HG03097 (cell line): Measurements from ENCODE around the gene MAST4.

ENCODE experiments used
- ATAC-seq: cut with Tn5 transposase; IDR thresholded peaks from one replicate; pipeline ENCODE4 v1.9.1; 2021; ENCODE audit not compliant: unreplicated experiment, low FRiP score

The MAST4 gene

DNA sequence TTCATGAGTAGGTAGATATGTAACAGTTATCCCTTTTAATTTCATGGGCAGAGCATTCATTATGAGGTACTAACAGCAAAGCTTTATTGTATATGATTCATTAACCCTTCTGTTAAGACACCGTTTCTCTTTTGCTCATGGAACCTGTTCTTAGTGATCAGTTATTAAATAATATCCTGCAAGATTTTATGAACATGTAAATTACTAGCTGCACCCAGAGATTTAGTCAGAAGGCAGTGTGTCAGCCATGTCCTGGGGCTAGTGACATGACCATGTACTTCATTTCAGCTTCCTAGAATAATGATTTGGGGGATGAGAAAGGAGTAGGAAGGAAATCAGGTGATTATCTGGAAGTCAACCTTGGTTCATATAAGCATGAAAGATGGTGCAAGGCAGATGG lies 7.0 kb downstream of the MAST4 start:
- ATAC-seq, result no peak

DNA sequence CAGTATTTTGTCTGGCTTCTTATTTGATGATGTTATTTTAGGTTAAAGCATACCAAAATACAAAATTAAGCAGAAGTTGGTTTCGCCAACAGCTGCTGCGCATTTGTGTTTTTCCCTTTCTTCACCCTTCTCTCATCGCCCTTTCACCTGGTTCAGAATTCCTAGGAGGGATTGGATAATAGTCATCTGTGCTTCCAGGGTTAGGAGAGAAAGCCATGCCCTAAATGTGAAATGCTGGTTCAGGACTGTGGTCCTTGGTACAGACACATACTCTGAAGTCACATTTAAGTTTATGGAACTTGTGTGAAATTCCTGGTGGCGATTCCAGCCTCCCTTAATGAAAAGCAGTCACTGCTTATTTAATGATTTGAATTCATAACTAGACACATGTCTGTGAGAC lies 7.7 kb downstream of the MAST4 start:
- ATAC-seq, result no peak

DNA sequence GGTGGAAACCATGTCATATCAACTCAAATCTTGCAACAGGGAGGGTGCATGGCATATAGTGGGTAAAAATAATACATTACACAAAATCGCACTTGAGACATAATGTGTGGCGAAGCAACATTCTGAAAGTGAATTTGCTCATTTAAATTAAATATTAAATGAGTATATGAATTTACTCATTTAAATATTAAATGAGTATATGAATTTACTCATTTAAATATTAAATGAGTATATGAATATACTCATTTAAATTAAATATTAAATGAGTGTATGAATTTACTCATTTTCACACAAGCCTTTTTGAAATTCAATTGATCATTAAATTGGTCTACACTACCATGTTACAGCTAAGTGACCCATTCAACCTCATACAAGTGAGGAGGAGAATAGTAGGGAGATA lies 10.5 kb downstream of the MAST4 start:
- ATAC-seq, result no peak

DNA sequence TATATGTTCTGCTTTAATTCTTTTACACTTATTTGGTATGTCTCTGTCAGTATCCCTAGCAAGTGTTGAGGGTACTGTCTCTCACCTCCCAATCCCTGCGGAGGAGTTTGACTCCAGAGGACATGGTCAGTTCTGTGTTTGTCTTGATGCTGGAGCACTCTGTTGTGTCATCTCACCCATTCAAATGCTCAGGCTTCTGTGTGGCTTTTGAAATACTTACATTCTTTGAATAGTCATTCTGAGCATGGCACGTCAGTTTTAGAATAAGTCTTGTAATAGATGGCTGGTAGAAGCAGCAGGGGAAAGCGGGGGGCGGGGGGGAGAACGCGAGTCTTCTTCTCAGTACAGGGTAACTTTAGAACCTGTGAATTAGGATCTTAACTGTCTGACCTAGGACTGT lies 12.3 kb downstream of the MAST4 start:
- no peak for ATAC-seq

DNA sequence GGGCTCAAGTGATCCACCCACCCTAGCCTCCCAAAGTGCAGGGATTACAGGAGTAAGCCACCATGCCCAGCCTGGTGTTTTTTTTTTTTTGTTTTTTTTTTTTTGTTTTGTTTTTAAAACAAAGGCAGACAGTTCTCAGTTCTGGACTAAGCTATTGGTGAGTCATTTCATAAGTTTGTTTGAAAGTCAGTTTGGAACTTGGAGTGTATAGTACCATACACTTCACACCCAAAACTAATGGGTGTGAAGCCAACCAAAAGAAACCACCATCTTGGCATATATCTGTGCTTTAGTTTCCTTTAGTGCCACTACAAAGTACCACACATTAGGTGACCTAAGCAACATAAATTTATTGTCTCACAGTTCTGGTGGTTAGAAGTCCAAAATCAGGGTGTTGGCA lies 13.4 kb downstream of the MAST4 start:
- no peak for ATAC-seq

DNA sequence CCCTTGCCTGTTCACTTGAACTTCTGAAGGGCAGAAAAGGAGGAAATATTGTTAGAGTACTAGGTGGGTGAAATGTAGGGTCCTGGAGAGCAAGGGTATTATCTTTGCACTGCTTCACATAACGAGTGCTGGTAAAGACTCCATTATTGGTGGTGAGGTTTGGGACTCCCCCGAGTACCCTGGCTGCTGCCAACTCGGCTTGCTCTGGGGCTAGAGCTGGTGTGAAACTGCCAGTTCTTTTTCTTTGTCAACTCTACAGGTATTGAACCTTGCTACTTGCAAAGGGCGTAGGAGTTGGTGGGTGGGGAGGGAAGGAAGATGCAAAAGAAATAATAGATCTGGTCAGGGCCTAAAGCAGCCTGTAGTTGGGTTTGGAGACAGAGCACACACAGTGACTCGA lies 16.0 kb downstream of the MAST4 start:
- ATAC-seq, result no peak

DNA sequence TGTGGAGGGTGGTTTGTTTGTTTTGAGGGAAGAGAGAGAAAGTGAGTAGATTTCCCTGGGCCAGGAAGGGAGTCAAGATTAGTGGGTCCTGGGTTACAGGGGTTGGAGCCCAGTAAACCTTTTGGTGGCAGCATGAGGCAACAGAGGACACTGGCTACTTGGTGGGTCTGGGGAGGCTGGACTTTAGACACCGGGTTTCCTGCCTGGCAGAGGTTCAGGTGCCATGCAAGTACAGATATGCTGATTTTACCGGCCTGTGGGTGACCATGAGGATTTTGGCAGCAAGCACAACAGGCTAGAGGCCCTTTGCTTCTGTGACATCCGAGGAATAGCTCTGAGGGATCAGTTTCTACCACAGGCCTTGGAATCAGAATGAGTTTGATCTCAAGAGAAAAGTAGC lies 18.9 kb downstream of the MAST4 start:
- no peak for ATAC-seq

DNA sequence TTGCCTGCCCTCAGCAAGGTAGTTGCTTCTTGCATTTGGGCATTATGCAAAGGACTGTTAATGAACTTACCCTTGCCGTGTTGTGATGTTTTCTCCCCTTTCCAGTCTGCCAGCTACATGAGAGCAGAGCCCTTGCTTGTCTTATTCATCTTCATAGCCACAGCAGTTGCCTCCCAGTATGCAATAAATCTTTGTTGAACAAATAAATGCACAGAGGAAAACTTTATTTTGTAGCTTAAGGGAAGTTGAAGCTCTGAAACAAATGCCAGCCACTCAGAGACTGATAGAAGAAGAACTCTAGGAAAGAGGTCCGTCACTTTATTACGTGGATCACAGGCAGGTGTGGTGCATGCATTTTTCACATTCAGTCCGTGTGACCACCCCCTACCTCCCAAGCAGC lies 19.7 kb downstream of the MAST4 start:
- no peak for ATAC-seq

DNA sequence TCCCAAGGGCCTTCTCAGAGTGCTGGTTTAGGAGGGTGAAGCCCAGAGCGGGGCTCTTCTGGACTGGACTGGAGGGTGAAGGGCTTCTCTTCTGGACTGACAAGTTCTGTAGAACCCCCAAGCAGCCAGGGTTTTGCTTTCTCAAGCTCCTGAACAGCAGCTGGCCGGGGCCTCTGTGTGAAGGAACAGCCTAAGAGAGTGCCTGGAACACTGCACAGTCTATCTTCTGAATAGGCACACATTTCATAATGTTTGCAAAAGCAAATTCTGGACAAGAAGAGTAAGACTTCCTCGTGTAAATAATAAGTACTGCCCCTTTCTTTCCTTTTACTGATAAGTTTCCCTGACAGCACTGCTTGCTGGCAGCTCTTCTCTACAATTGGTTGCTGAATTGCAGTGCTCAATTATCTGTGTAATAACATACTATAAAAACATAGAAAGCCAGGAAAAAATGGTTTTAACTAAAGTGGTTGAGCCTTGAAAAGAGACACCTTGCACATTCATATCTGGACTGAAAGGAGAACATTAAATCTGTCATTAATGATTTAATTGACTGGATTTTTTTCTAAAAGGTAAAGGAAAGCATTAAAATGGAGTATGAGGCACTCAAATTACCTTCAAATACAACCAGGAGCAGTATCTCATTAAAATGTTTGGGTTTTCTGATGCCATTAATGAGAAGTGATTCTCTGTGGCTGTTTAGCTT lies 20.5 kb downstream of the MAST4 start:
- ATAC-seq, result no peak

DNA sequence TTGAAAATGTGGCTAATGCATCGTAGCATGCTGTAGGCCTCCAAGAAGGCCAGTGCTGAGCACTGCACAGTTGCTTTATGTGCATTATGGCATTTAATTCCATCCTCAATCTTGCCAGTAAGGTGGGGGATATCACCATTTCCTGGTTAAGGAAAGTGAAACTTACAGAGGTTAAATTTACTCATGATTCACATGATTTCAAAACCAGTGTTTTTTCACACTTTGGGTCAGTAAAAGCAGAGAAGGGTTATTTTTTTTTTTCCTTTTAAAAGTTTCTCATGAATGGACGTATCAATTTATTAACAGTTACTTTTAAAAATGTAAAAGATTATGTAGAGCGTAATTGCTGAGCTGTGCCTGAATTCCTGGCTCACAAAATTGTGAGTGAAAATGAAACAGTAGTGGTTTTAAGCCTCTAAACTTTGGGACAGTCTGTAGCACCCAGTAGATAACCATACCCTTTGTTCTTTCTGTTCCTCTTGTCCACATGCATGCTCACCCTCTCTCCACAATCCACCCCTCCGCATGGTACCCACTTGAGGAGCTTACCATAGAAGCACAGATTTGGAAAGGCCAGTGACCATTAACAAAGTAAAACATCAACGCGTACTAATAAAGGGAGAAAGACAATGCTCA lies 21.2 kb downstream of the MAST4 start:
- no peak for ATAC-seq

DNA sequence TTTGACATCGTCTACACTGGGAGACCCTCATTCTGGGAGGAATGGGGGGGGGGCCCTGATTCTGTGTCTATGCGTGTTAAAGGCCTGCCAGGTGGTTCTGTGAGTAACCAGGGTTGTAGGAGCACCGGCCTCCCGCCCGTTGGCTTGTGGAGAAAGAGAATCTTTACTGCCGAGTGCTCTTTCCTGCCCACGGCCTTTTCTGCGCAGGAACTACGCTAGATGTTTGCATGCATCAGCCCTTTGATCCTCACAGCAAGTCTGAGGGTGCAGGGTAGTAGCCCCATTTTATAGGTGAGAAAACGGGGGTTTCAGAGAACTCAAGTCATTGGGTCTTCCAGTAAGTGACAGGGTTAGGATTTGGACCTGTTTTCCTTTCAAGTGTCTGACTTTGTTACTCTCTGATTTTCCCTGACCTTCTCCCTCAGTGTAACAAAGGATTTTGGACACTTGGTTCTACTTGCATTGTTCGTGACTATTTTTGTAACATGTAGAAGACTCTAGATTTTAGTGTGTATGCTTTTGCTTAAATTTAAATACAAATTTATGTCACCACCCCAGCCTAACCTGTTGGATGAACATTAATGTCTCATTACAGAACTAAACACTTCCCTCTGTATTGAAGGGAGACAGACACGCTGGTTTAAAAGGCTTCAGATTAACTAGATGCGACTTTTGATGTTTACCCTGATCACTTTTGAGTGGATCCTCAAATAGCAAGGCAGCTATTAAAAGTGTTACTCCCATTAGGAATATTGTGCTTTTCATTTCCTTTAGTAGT lies 22.0 kb downstream of the MAST4 start:
- no peak for ATAC-seq

DNA sequence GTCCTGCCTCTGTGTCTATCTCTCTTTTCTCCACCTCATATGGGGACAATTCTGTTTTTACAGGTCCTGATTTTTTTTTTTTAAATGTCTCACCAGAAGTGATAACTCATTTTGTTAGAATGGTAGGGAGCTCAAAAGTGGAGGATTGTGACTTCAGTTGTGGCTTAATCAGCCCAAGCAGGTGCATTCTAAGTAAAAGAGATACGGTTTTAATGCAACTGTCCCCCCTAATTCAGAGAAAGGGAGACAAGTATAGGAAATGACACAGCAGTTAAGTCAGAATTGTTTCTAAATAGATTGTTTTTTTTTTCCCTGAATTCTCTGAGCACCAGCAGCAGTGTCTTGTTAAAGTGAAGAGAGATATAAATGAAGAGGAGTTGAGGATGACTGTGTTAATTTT lies 24.5 kb downstream of the MAST4 start:
- no peak for ATAC-seq

DNA sequence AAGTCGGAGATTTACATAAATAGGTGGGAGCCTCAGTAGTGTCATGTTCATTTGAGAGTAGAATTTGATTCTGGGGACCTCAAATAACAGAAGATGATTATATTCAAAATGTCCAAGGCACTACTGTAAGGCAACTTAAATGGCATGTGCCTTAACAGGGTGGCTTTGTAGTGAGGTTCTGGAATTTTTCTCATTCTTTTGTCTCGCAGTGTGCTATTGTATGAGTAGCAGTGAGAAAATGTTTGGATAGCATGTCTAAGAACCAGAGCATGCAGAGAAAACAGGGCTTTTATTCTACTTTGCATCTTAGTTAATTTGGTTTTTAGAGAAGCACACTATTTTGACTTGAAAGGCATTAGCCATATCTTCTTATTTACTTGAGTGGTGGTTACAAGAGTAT lies 25.0 kb downstream of the MAST4 start:
- no peak for ATAC-seq

DNA sequence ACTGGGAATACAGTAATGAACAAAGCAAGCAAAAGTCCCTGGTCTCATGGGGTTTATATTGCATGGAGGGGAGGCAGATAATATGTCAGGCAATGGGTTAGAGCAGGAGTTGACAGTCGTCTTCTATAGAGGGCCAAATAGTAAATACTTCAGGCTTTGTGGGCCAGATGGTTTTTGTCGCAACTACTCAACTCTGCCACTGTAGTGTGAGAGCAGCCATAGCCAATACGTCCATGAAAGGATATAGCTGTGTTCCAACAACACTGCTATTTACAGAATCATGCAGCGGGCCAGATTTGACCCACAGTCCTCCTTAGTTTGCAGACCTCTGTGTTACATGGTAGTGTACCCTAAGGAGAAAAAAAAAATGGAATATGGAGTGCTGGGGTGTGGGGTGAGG lies 25.5 kb downstream of the MAST4 start:
- no peak for ATAC-seq

DNA sequence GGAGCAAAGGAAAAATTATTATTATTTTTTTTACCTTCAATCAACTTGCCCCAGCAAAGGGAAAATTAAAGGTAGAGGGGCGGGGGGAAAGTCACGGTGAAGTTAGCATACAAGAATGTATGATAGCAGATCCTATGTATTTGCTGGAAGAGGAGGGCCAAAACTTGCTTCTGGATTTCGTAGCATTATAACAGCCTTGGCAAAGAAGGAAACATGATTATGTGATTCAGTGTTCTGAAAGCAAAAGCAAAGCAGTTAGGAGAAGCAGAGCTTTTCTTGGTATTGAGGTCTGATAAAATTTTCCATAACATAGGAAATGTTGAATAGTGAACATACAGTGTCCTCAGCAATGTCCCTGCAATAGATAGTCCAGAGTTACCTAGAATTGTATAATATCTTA lies 32.4 kb downstream of the MAST4 start:
- ATAC-seq, result no peak

DNA sequence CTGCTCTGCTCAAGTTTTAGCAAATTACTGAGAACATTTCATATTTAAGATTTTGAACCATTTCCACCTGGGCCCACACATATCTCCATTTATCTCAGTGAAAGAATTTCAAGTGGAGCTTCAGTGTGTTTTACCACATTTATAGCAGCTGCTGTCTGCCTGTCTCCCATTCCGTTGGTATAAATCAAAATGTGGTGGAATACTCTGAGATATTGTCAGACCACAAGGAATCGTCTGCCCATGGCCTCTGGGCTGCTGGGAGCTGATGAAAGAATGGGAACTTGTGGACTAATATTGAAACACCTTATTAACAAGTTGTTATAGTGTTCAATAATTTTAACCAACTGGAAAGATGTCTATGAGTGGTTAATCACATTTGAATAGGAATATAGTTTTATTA lies 33.3 kb downstream of the MAST4 start:
- no peak for ATAC-seq

DNA sequence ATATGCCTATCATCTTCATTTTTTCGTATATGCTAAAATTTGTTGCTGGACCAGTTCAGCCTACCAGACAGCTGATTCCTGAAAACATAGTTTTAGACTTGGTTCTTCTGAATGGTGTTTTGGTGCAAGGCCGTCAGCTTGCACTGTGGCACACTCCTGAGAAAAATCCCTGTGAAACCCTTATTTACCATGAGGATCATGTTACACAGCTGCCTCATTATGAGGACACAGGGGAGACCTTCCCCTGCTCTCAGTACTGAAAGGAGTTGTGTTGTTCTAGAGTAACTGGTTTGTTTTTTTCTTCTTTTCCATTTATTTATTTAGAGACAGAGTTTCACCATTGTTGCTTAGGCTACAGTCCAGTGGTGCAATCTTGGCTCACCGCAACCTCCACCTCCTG lies 37.6 kb downstream of the MAST4 start:
- ATAC-seq, result no peak

DNA sequence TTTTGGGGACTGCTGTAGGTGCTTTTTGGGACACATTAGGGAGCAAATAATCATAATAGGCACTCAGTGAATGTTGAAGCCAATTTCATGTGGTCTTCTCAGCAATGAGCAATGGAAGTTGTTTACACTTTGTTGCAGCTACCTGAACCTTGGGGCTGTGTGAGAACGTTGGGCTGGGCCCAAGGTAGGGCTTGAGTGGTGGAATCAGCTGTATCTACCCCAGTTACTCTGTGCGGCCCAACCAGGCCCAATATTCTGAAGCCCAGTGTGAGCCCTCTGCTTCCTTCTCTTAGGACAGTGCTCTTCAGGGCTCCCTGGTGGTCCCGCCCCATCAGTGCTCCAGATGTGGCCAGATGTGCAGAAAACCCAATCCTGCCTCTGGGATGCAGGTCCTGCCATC lies 38.4 kb downstream of the MAST4 start:
- no peak for ATAC-seq

DNA sequence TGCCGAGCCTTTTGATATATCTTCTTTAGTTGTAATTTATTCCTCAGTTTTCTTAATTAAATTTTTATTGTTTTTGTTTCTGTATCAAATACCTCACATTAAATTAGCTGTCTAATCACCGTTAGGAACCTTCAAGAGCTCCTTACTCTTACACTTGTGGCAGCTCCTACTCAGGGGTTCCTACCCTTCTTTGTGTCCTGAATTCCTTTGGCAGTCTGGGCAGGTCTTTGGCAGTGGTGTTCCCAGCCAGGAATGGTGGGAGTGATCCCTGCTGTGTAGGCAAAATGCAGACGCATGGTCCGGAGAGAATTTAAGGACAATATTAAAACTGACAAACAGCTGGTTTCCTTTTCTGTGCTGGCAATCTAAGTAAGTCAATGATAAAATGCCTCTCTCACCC lies 41.8 kb downstream of the MAST4 start:
- ATAC-seq, result no peak

DNA sequence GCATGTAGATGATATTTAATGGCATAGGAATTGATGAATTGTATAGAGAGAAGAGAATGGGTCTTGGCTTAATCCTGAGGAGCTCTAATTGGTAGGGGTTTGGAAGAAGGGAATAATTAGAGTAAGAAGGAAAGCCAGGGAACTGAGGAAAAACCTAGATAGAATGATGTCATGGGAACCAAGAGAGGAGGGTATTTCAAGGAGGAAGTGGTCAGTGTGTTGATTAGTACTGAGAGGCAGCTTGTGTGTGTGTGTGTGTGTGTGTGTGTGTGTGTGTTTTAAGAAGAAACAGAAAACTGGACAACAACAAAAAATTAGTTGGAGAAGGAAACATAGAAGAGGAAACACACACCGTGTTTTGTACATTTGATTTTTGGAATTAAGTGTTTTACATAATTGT lies 42.8 kb downstream of the MAST4 start:
- no peak for ATAC-seq

DNA sequence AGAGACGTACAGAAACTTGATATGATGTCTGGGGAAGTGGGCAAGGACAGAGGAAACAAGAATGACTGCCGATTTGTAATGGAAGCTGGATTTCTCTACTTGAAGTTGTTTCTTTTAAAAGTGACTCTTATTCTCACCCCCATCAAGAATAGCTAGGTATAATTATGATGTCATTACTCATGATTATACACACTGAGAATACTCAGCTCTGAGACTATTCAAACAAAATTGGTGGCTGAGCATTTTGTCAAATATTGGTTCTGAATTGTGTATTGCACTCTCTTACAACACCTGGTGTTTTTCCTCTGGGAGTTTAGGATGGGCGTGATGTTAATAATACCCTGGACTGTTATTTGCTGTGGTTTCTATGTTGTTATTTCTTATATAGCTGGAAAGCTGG lies 46.3 kb downstream of the MAST4 start:
- no peak for ATAC-seq

DNA sequence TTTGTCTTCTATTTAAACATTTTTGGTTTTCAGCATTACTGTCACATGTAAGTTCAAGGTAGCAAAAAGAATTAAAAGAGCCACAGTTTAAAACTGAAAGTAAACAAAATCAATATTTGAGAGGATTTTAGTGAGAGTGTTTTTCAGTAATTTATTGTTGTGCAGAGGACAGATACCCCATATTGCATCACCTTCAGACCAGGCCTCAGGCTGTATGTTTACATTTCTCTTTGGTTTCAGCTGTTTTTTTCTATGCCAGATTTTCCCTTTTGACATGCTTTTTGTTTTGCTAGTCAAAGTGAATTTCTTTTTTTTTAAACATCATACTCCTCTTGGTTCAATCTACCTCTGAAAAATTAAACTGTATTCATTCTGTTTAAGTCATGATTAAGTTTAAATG lies 47.2 kb downstream of the MAST4 start:
- no peak for ATAC-seq
